Left ventricle myocardium inferior (tissue), 1 donor: ENCODE results near the gene VKORC1L1. TPM values are rescaled to one million over a fixed set of nuclear protein-coding genes. Genes with fewer than 3 reads are reported as not detected.

ENCODE experiments used
- DNase-seq: peaks from one replicate; pipeline ENCODE4 v3.0.0-alpha.2; 2020
- H3K27ac ChIP-seq: fragments of 200-600 bp; replicated peaks from 2 replicates; pipeline ENCODE4 v1.8.0; 2021
- H3K27me3 ChIP-seq: fragments of 200-600 bp; 2 replicates; pipeline ENCODE4 v1.8.0; 2021; ENCODE audit warnings: low read depth
- H3K36me3 ChIP-seq: fragments of 200-600 bp; 2 replicates; pipeline ENCODE4 v1.8.0; 2021
- H3K4me1 ChIP-seq: fragments of 200-600 bp; 2 replicates; pipeline ENCODE4 v1.8.0; 2021
- H3K4me3 ChIP-seq: fragments of 200-600 bp; 2 replicates; pipeline ENCODE4 v1.8.0; 2021; ENCODE audit warnings: mild to moderate bottlenecking, moderate library complexity
- H3K9me3 ChIP-seq: fragments of 200-600 bp; replicated peaks from 2 replicates; pipeline ENCODE4 v1.8.0; 2021
- CTCF ChIP-seq: fragments of 200-600 bp; IDR thresholded peaks from 2 replicates; pipeline ENCODE4 v1.8.0; 2021; ENCODE audit warnings: antibody characterized with exemption, mild to moderate bottlenecking, borderline replicate concordance
- intact Hi-C: fragments of 100-400 bp; cut with micrococcal nuclease; formaldehyde crosslinking; loops from one replicate; pipeline ENCODE4 v1.11.0; 2022
- total RNA-seq: library from RNA; stranded (reverse); fragmentation: NEBNext Ultra II Directional; extraction: Animal tissue kit (Norgen Biotek cat#: 25700); gene quantifications from one replicate; pipeline ENCODE4 v1.2.1, GENCODE V29; 2021
- donor health status: DM: no; HTN: yes; CAD: no; lungs with severe emphysema.

The VKORC1L1 gene
- total RNA-seq, 1 donor from 2014 or later = 19.2 TPM

GRCh38 chr7:65946904-65947303 is 74.0 kb downstream of the VKORC1L1 start:
- H3K4me3 ChIP-seq = no peak overlapping the region
- H3K36me3 ChIP-seq = no peaks in the 10 kb centered on the region
- no peaks in the 10 kb centered on the region for H3K27me3 ChIP-seq
- H3K27ac ChIP-seq = no peak overlapping the region
- no peaks in the 10 kb centered on the region for H3K4me1 ChIP-seq
- no peak for TF ChIP-seq CTCF
- intact Hi-C loops = no loop called here
- H3K9me3 ChIP-seq = no peaks in the 10 kb centered on the region
- DNase-seq = no peak

GRCh38 chr7:65951837-65952578 is 79.1 kb downstream of the VKORC1L1 start:
- Histone ChIP-seq H3K27me3 (no peaks in the 10 kb centered on the region), H3K4me3 (no peak overlapping the region), H3K4me1 (no peaks in the 10 kb centered on the region), H3K9me3 (no peaks in the 10 kb centered on the region), H3K27ac (no peak overlapping the region), H3K36me3 (peaks cover 25% of the 10 kb centered on the region)
- intact Hi-C loops = no loop called here
- no peak for TF ChIP-seq CTCF
- DNase-seq = no peak

- no peak for DNase-seq
- H3K4me1 ChIP-seq = no peaks in the 10 kb centered on the region
- H3K36me3 ChIP-seq = peaks cover 25% of the 10 kb centered on the region
- TF ChIP-seq CTCF = no peak
- no peak overlapping the region for H3K4me3 ChIP-seq
- intact Hi-C loops = no loop called here
- H3K27ac ChIP-seq = no peak overlapping the region
- no peaks in the 10 kb centered on the region for H3K27me3 ChIP-seq
- H3K9me3 ChIP-seq = no peaks in the 10 kb centered on the region
Observed at GRCh38 chr7:65953001-65953720, 80.3 kb downstream of the VKORC1L1 start.

GRCh38 chr7:65953890-65954450 is 81.1 kb downstream of the VKORC1L1 start:
- Histone ChIP-seq H3K4me1 (no peaks in the 10 kb centered on the region), H3K27me3 (no peaks in the 10 kb centered on the region), H3K9me3 (no peaks in the 10 kb centered on the region), H3K27ac (no peak overlapping the region), H3K36me3 (peaks cover 33% of the 10 kb centered on the region), H3K4me3 (no peak overlapping the region)
- intact Hi-C loops = no loop called here
- TF ChIP-seq CTCF = no peak
- DNase-seq = no peak

GRCh38 chr7:65955718-65956117 is 82.8 kb downstream of the VKORC1L1 start:
- no peak for TF ChIP-seq CTCF
- H3K27me3 ChIP-seq = no peaks in the 10 kb centered on the region
- peaks cover 50% of the 10 kb centered on the region for H3K36me3 ChIP-seq
- intact Hi-C loops = no loop called here
- no peaks in the 10 kb centered on the region for H3K4me1 ChIP-seq
- no peak overlapping the region for H3K27ac ChIP-seq
- no peaks in the 10 kb centered on the region for H3K9me3 ChIP-seq
- no peak overlapping the region for H3K4me3 ChIP-seq
- no peak for DNase-seq
